ENCODE data around the gene GREM1.

DNA sequence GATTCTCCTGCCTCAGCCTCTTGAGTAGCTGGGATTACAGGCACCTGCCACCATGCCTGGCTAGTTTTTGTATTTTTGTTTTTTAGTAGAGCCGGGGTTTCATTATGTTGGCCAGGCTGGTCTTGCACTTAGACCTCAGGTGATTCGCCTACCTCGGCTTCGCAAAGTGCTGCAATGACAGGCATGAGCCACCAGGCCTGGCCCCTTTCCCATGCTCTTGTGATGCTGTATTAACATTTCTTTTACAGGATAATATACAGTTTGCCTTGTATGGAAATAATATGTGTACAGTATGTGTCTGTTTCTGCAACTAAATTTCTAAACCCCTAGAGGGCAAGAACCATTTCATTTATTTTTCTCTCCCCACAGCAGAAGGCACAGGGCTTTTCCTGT lies 38.5 kb upstream of the GREM1 start:
- TF ChIP-seq, protein P1, sequence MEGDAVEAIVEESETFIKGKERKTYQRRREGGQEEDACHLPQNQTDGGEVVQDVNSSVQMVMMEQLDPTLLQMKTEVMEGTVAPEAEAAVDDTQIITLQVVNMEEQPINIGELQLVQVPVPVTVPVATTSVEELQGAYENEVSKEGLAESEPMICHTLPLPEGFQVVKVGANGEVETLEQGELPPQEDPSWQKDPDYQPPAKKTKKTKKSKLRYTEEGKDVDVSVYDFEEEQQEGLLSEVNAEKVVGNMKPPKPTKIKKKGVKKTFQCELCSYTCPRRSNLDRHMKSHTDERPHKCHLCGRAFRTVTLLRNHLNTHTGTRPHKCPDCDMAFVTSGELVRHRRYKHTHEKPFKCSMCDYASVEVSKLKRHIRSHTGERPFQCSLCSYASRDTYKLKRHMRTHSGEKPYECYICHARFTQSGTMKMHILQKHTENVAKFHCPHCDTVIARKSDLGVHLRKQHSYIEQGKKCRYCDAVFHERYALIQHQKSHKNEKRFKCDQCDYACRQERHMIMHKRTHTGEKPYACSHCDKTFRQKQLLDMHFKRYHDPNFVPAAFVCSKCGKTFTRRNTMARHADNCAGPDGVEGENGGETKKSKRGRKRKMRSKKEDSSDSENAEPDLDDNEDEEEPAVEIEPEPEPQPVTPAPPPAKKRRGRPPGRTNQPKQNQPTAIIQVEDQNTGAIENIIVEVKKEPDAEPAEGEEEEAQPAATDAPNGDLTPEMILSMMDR (conservative IDR thresholded peaks at IDR 0.05; ENCODE audit: low read length) = peak; percentile 19; the same call in 1 of the 2 replicates
- TF ChIP-seq EZH2phosphoT487 (IDR thresholded peaks at IDR 0.05; ENCODE audit: borderline replicate concordance) = no peak

Measured in Loucy (cell line).